OCI-LY7 (cell line): ENCODE data around the gene DUS1L. TPM values are rescaled to one million over a fixed set of nuclear protein-coding genes. Genes with fewer than 3 reads are reported as not detected.

Source experiments
- BruUV-seq: library from RNA; stranded (reverse); fragments of 400-500 nt; replicated peaks from 2 replicates; lab custom pipeline; 2021; lab: Mats Ljungman, UMichigan
- CTCF ChIA-PET: fragments of 300-600 bp; sonication (Branson Sonifier 250); formaldehyde crosslinking; loops from one replicate; lab custom pipeline; 2022; ENCODE audit warnings: antibody characterized with exemption; ENCODE audit not compliant: unreplicated experiment; lab: Charles Lee
- POLR2A ChIA-PET: fragments of 300-600 bp; sonication (Branson Sonifier 250); formaldehyde crosslinking; loops from one replicate; lab custom pipeline; 2022; ENCODE audit warnings: antibody characterized with exemption; lab: Charles Lee
- DNase-seq: peaks from one replicate; pipeline ENCODE4 v3.0.0-alpha.2; 2015; ENCODE audit warnings: low spot score
- H2AFZ ChIP-seq: fragments of 200-600 bp; sonication (generic), shearing (Covaris generic); 2 replicates; pipeline ENCODE4 v1.6.1; 2014; ENCODE audit warnings: mild to moderate bottlenecking, antibody characterized with exemption, low read length, moderate library complexity
- H3K27ac ChIP-seq: fragments of 200-600 bp; sonication (generic); 2 replicates; pipeline ENCODE4 v1.5.1; 2014; ENCODE audit warnings: mixed run types, low read depth, mild to moderate bottlenecking, moderate library complexity, low read length, inconsistent platforms; ENCODE audit not compliant: poor library complexity, severe bottlenecking
- H3K36me3 ChIP-seq: fragments of 200-600 bp; sonication (generic); 2 replicates; pipeline ENCODE4 v1.6.1; 2014; ENCODE audit warnings: mild to moderate bottlenecking, antibody characterized with exemption, low read length, moderate library complexity, mixed read lengths; ENCODE audit not compliant: insufficient read depth
- H3K4me1 ChIP-seq: fragments of 200-600 bp; sonication (generic); 2 replicates; pipeline ENCODE4 v1.5.1; 2014; ENCODE audit warnings: mild to moderate bottlenecking, low read length; ENCODE audit not compliant: insufficient read depth, poor library complexity, severe bottlenecking
- H3K4me2 ChIP-seq: fragments of 200-600 bp; sonication (generic); 2 replicates; pipeline ENCODE4 v1.6.1; 2014; ENCODE audit warnings: mild to moderate bottlenecking, low read length
- H3K4me3 ChIP-seq: fragments of 200-600 bp; sonication (generic); 2 replicates; pipeline ENCODE4 v1.5.1; 2014; ENCODE audit warnings: mild to moderate bottlenecking, low read depth, low read length; ENCODE audit not compliant: poor library complexity, severe bottlenecking
- H3K79me2 ChIP-seq: fragments of 200-600 bp; sonication (generic); 2 replicates; pipeline ENCODE4 v1.6.1; 2016; ENCODE audit warnings: low read depth, mild to moderate bottlenecking, low read length, moderate library complexity, mixed read lengths; ENCODE audit not compliant: insufficient read depth
- H3K9me2 ChIP-seq: fragments of 200-600 bp; sonication (generic); 2 replicates; pipeline ENCODE4 v1.6.1; 2016; ENCODE audit warnings: mild to moderate bottlenecking, low read length, mixed read lengths; ENCODE audit not compliant: insufficient read depth
- H3K9me3 ChIP-seq: fragments of 200-600 bp; sonication (generic); 2 replicates; pipeline ENCODE4 v1.6.1; 2014; ENCODE audit warnings: mild to moderate bottlenecking, mixed run types, low read length, mixed read lengths
- H4K20me1 ChIP-seq: fragments of 200-600 bp; sonication (generic); 2 replicates; pipeline ENCODE4 v1.6.1; 2014; ENCODE audit warnings: mild to moderate bottlenecking, antibody characterized with exemption, low read length, moderate library complexity, mixed read lengths; ENCODE audit not compliant: insufficient read depth
- CTCF ChIP-seq: fragments of 200-600 bp; sonication (generic); conservative IDR thresholded peaks from 2 replicates; pipeline ENCODE4 v1.5.1; 2014; ENCODE audit warnings: mild to moderate bottlenecking, antibody characterized with exemption, low read length, moderate library complexity, mixed read lengths
- EZH2phosphoT487 ChIP-seq: fragments of 200-600 bp; sonication (generic); IDR thresholded peaks from 2 replicates; pipeline ENCODE4 v1.6.1; 2018; ENCODE audit warnings: low read depth, borderline replicate concordance, mild to moderate bottlenecking, mixed run types, antibody characterized with exemption, low read length, moderate library complexity, mixed read lengths
- intact Hi-C: fragments of 100-400 bp; cut with micrococcal nuclease; formaldehyde crosslinking; loops from one replicate; pipeline ENCODE4 v1.10.0; 2022; ENCODE audit not compliant: unreplicated experiment
- total RNA-seq, 2 experiments: library from RNA; depleted of rRNA in 1 of 2; stranded (reverse); fragments of >200 nt in 1 of 2; shearing (Covaris generic) in 1 of 2; gene quantifications; 2 replicates each; pipeline ENCODE4 v1.2.3, GENCODE V29; 2014 to 2022

DUS1L gene
- total RNA-seq, 2 experiments from 2014 or later: 320 to 388 TPM

GRCh38 chr17:82018152-82018988, 47.2 kb downstream of the DUS1L start:
- ChIA-PET POLR2A (no interaction called here), CTCF (no interaction called here)
- intact Hi-C loops: no loop called here
- H3K27ac ChIP-seq: no peak overlapping the region
- H3K4me3 ChIP-seq: no peak overlapping the region
- BruUV-seq: TSS peak; percentile 91
- peaks cover 12% of the 10 kb centered on the region; the same call in 1 of the 2 replicates for H3K79me2 ChIP-seq
- H3K4me1 ChIP-seq: peaks cover 22% of the 10 kb centered on the region
- no peaks in the 10 kb centered on the region for H4K20me1 ChIP-seq
- TF ChIP-seq EZH2phosphoT487 (no peak), CTCF (no peak)
- no peaks in the 10 kb centered on the region for H3K9me2 ChIP-seq
- DNase-seq: no peak
- peaks cover 11% of the 10 kb centered on the region; the same call in 1 of the 2 replicates for H3K36me3 ChIP-seq
- no peaks in the 10 kb centered on the region for H3K9me3 ChIP-seq
- H2AFZ ChIP-seq: no peak overlapping the region
- no peak overlapping the region for H3K4me2 ChIP-seq

GRCh38 chr17:82017612-82018151, 47.9 kb downstream of the DUS1L start:
- intact Hi-C loops: no loop called here
- ChIA-PET POLR2A (no interaction called here), CTCF (no interaction called here)
- H2AFZ ChIP-seq: no peak overlapping the region
- no peak overlapping the region for H3K27ac ChIP-seq
- DNase-seq: no peak
- no peaks in the 10 kb centered on the region for H4K20me1 ChIP-seq
- no peak overlapping the region for H3K4me2 ChIP-seq
- BruUV-seq: no TSS peak
- H3K4me1 ChIP-seq: peaks cover 22% of the 10 kb centered on the region
- H3K9me3 ChIP-seq: no peaks in the 10 kb centered on the region
- H3K4me3 ChIP-seq: no peak overlapping the region
- H3K79me2 ChIP-seq: peaks cover 12% of the 10 kb centered on the region; the same call in 1 of the 2 replicates
- H3K9me2 ChIP-seq: no peaks in the 10 kb centered on the region
- no peak for TF ChIP-seq EZH2phosphoT487
- TF ChIP-seq CTCF: no peak
- peaks cover 11% of the 10 kb centered on the region; the same call in 1 of the 2 replicates for H3K36me3 ChIP-seq
